HG02943 (cell line): Measurements from ENCODE around the gene SLC13A4.
"Not testable (repeated sequence)": the region's sequence is repeated elsewhere in the genome, so short reads cannot be mapped to it uniquely, and the experiment has no call there.

Experiments
- ATAC-seq: cut with Tn5 transposase; IDR thresholded peaks from one replicate; pipeline ENCODE4 v1.9.1; 2021; ENCODE audit warnings: mild to moderate bottlenecking, low read depth, moderate library complexity; ENCODE audit not compliant: unreplicated experiment

SLC13A4 gene

GRCh38 chr7:135755351-135755753, 27.4 kb upstream of the SLC13A4 start:
- no peak for ATAC-seq

GRCh38 chr7:135753616-135754413, 25.8 kb upstream of the SLC13A4 start:
- no peak for ATAC-seq

GRCh38 chr7:135748770-135749169, 20.8 kb upstream of the SLC13A4 start, which contains the start of gene FAM180A:
FAM180A (minus strand) TSS chr7:135748813; CDS start chr7:135748580, 233 bp downstream.
- ATAC-seq, result no peak

GRCh38 chr7:135747366-135747765, 19.4 kb upstream of the SLC13A4 start:
- no peak for ATAC-seq

- no peak for ATAC-seq
Observed at GRCh38 chr7:135745703-135746312, 17.8 kb upstream of the SLC13A4 start.

GRCh38 chr7:135744938-135745702, 17.1 kb upstream of the SLC13A4 start:
- ATAC-seq, result no peak

- no peak for ATAC-seq
Observed at GRCh38 chr7:135743907-135744731, 16.1 kb upstream of the SLC13A4 start.

GRCh38 chr7:135742371-135742770, 14.4 kb upstream of the SLC13A4 start:
- no peak for ATAC-seq

- no peak for ATAC-seq
Observed at GRCh38 chr7:135741905-135742304, 13.9 kb upstream of the SLC13A4 start.

- no peak for ATAC-seq
Observed at GRCh38 chr7:135740889-135741288, 12.9 kb upstream of the SLC13A4 start.

GRCh38 chr7:135737306-135737647, 9.3 kb upstream of the SLC13A4 start:
- ATAC-seq, result not testable (repeated sequence)

- no peak for ATAC-seq
Observed at GRCh38 chr7:135736586-135737305, 8.8 kb upstream of the SLC13A4 start.

GRCh38 chr7:135734343-135734689, 6.3 kb upstream of the SLC13A4 start:
- ATAC-seq, result no peak

- ATAC-seq, result no peak
Observed at GRCh38 chr7:135733603-135734342, 5.8 kb upstream of the SLC13A4 start.

- ATAC-seq, result no peak
Observed at GRCh38 chr7:135731131-135731530, 3.1 kb upstream of the SLC13A4 start.

GRCh38 chr7:135729230-135729629, 1.2 kb upstream of the SLC13A4 start:
- ATAC-seq, result no peak

- ATAC-seq, result no peak
Observed at GRCh38 chr7:135726911-135727673, 894 bp downstream of the SLC13A4 start.

GRCh38 chr7:135726276-135726788, 1.7 kb downstream of the SLC13A4 start:
- ATAC-seq, result no peak
